Activated T-helper 17 cell treated with anti-CD3 and anti-CD28 coated beads, Interleukin-2, amount 50 U/mL, for 72 hours (primary cell): Measurements from ENCODE around the gene TAF10. TPM values are rescaled to one million over a fixed set of nuclear protein-coding genes. Genes with fewer than 3 reads are reported as not detected.

Source experiments
- ATAC-seq: fragments of 150-1000 bp; cut with Tn5 transposase; replicated peaks from 2 replicates; pipeline ENCODE4 v1.10.0; 2021; ENCODE audit warnings: mild to moderate bottlenecking, moderate library complexity
- H3K27ac Mint-ChIP-seq: one replicate; pipeline ENCODE4 v1.8.0; 2022; ENCODE audit warnings: mixed read lengths
- H3K27me3 Mint-ChIP-seq: one replicate; pipeline ENCODE4 v1.8.0; 2022; ENCODE audit warnings: mixed read lengths
- H3K36me3 Mint-ChIP-seq: one replicate; pipeline ENCODE4 v1.8.0; 2022; ENCODE audit warnings: low read depth, mild to moderate bottlenecking, mixed read lengths
- H3K4me1 Mint-ChIP-seq: one replicate; pipeline ENCODE4 v1.8.0; 2022; ENCODE audit warnings: mixed read lengths
- H3K4me3 Mint-ChIP-seq: one replicate; pipeline ENCODE4 v1.8.0; 2022; ENCODE audit warnings: mild to moderate bottlenecking, mixed read lengths
- H3K9me3 Mint-ChIP-seq: one replicate; pipeline ENCODE4 v1.8.0; 2022; ENCODE audit warnings: mixed read lengths
- total RNA-seq, 2 donors: library from RNA; stranded (reverse); gene quantifications; one replicate each; pipeline ENCODE4 v1.2.3, GENCODE V29; 2022

Gene TAF10
- total RNA-seq, 2 donors from 2014 or later = 82.2 to 106 TPM

GRCh38 chr11:6563121-6563619 is 48.8 kb downstream of the TAF10 start:
- no peaks in the 10 kb centered on the region for H3K9me3 Mint-ChIP-seq
- no peaks in the 10 kb centered on the region for H3K36me3 Mint-ChIP-seq
- H3K4me3 Mint-ChIP-seq = no peak overlapping the region
- ATAC-seq = no peak
- no peaks in the 10 kb centered on the region for H3K4me1 Mint-ChIP-seq
- H3K27me3 Mint-ChIP-seq = no peaks in the 10 kb centered on the region
- no peak overlapping the region for H3K27ac Mint-ChIP-seq

- H3K4me3 Mint-ChIP-seq = no peak overlapping the region
- H3K27ac Mint-ChIP-seq = no peak overlapping the region
- H3K27me3 Mint-ChIP-seq = no peaks in the 10 kb centered on the region
- H3K4me1 Mint-ChIP-seq = no peaks in the 10 kb centered on the region
- no peaks in the 10 kb centered on the region for H3K36me3 Mint-ChIP-seq
- no peaks in the 10 kb centered on the region for H3K9me3 Mint-ChIP-seq
- no peak for ATAC-seq
Measured at GRCh38 chr11:6561288-6561687, 50.7 kb downstream of the TAF10 start.

Other genes with a start within 250 kb of the TAF10 start
- gene SMPD1, start 221.7 kb downstream of the TAF10 start, total RNA-seq = 10 to 100 TPM; 12.9 to 15.2 TPM
- 10 to 100 TPM; 46.1 to 62.5 TPM for gene APBB1, start 193.1 kb downstream of the TAF10 start, total RNA-seq
- gene HPX, start 171.2 kb downstream of the TAF10 start, total RNA-seq = 1 to 10 TPM in 1 of 2 donors, under 1 TPM in 1; 0.58 to 1.3 TPM
- gene TRIM3, start 138.3 kb downstream of the TAF10 start, total RNA-seq = 10 to 100 TPM in 1 of 2 donors, 1 to 10 TPM in 1; 7.0 to 10.7 TPM
- gene ARFIP2, start 130.9 kb downstream of the TAF10 start, total RNA-seq = 10 to 100 TPM; 44.0 to 48.8 TPM
- gene TIMM10B, start 130.7 kb downstream of the TAF10 start, total RNA-seq = 10 to 100 TPM; 42.7 to 43.7 TPM
- gene DNHD1, start 114.9 kb downstream of the TAF10 start, total RNA-seq = 10 to 100 TPM; 25.2 to 39.3 TPM
- gene RRP8, start 8.6 kb downstream of the TAF10 start, total RNA-seq = 10 to 100 TPM; 27.2 to 31.9 TPM
- 100 to 1,000 TPM in 1 of 2 donors, 10 to 100 TPM in 1; 85.0 to 113 TPM for gene ILK, start 8.4 kb downstream of the TAF10 start, total RNA-seq
- gene TPP1, start 7.2 kb upstream of the TAF10 start, total RNA-seq = 100 to 1,000 TPM in 1 of 2 donors, 10 to 100 TPM in 1; 75.7 to 172 TPM
- 1 to 10 TPM in 1 of 2 donors, under 1 TPM in 1; 0.26 to 1.5 TPM for gene DCHS1, start 43.6 kb upstream of the TAF10 start, total RNA-seq
- gene MRPL17, start 71.1 kb upstream of the TAF10 start, total RNA-seq = 10 to 100 TPM; 65.8 to 74.7 TPM
- gene OR2AG2, start 159.8 kb upstream of the TAF10 start, total RNA-seq = under 1 TPM in 1 of 2 donors, not detected in 1; 0.08 TPM
- gene OR2AG1, start 170.8 kb upstream of the TAF10 start, total RNA-seq = not detected
- gene OR6A2, start 187.5 kb upstream of the TAF10 start, total RNA-seq = under 1 TPM in 1 of 2 donors, not detected in 1; 0.13 TPM
- gene OR10A5, start 233.5 kb upstream of the TAF10 start, total RNA-seq = not detected